Pulmonary artery endothelial cell (primary cell): Measurements from ENCODE around the gene DVL2. TPM values are rescaled to one million over a fixed set of nuclear protein-coding genes. Genes with fewer than 3 reads are reported as not detected.

Experiments
- total RNA-seq: library from RNA; depleted of rRNA; stranded (reverse); fragments of >200 nt; gene quantifications from 2 replicates; pipeline ENCODE4 v1.2.3, GENCODE V29; 2014

DVL2 gene
- total RNA-seq, 1 donor from 2014 or later = 35.2 TPM

Other genes starting within 250 kb of the DVL2 start
- gene ALOX12, start 238.5 kb downstream of the DVL2 start, total RNA-seq = not detected in 2 replicates
- gene RNASEK, start 221.9 kb downstream of the DVL2 start, total RNA-seq = 54.3 and 60.5 TPM in 2 replicates
- 101 and 117 TPM in 2 replicates for gene BCL6B, start 211.5 kb downstream of the DVL2 start, total RNA-seq
- gene SLC16A13, start 198.5 kb downstream of the DVL2 start, total RNA-seq = 0.92 and 1.4 TPM in 2 replicates
- 0.26 and 0.78 TPM in 2 replicates for gene SLC16A11, start 190.4 kb downstream of the DVL2 start, total RNA-seq
- gene CLEC10A, start 154.3 kb downstream of the DVL2 start, total RNA-seq = 0.07 and 0.14 TPM in 2 replicates
- gene ASGR2, start 119.7 kb downstream of the DVL2 start, total RNA-seq = not detected in 2 replicates
- 10.6 and 16.4 TPM in 2 replicates for gene ASGR1, start 55.1 kb downstream of the DVL2 start, total RNA-seq
- 11.3 and 12.5 TPM in 2 replicates for gene DLG4, start 14.7 kb downstream of the DVL2 start, total RNA-seq
- gene ACADVL, start 14.6 kb downstream of the DVL2 start, total RNA-seq = 184 and 219 TPM in 2 replicates
- gene PHF23, start 4.9 kb upstream of the DVL2 start, total RNA-seq = 47.1 and 49.1 TPM in 2 replicates
- gene GABARAP, start 7.9 kb upstream of the DVL2 start, total RNA-seq = 101 and 120 TPM in 2 replicates
- gene CTDNEP1, start 17.2 kb upstream of the DVL2 start, total RNA-seq = 28.8 and 30.7 TPM in 2 replicates
- gene ELP5, start 17.7 kb upstream of the DVL2 start, total RNA-seq = 38.2 and 42.3 TPM in 2 replicates
- gene CLDN7, start 28.0 kb upstream of the DVL2 start, total RNA-seq = 20.7 and 26.8 TPM in 2 replicates
- gene SLC2A4, start 47.2 kb upstream of the DVL2 start, total RNA-seq = 0.07 and 0.11 TPM in 2 replicates
- gene YBX2, start 60.1 kb upstream of the DVL2 start, total RNA-seq = 0.07 and 0.32 TPM in 2 replicates
- 799 and 805 TPM in 2 replicates for gene EIF5A, start 73.1 kb upstream of the DVL2 start, total RNA-seq
- 24.8 and 41.6 TPM in 2 replicates for gene GPS2, start 80.8 kb upstream of the DVL2 start, total RNA-seq
- gene NEURL4, start 94.8 kb upstream of the DVL2 start, total RNA-seq = 14.4 and 28.3 TPM in 2 replicates
- 0.53 TPM in 1 of 2 replicates, not detected in the other for gene ACAP1, start 102.0 kb upstream of the DVL2 start, total RNA-seq
- gene KCTD11, start 117.6 kb upstream of the DVL2 start, total RNA-seq = 2.5 and 4.0 TPM in 2 replicates
- not detected in 2 replicates for gene TMEM95, start 120.6 kb upstream of the DVL2 start, total RNA-seq
- 0.26 and 0.60 TPM in 2 replicates for gene TNK1, start 146.6 kb upstream of the DVL2 start, total RNA-seq
- 17.5 and 18.7 TPM in 2 replicates for gene PLSCR3, start 160.0 kb upstream of the DVL2 start, total RNA-seq
- gene TMEM256, start 169.6 kb upstream of the DVL2 start, total RNA-seq = 56.9 and 189 TPM in 2 replicates
- gene NLGN2, start 173.3 kb upstream of the DVL2 start, total RNA-seq = 1.7 and 2.6 TPM in 2 replicates
- gene SPEM1, start 185.8 kb upstream of the DVL2 start, total RNA-seq = not detected in 2 replicates
- gene SPEM2, start 191.1 kb upstream of the DVL2 start, total RNA-seq = not detected in 2 replicates
- gene SPEM3, start 194.3 kb upstream of the DVL2 start, total RNA-seq = not detected in 2 replicates
- 5.2 and 7.3 TPM in 2 replicates for gene TMEM102, start 200.9 kb upstream of the DVL2 start, total RNA-seq
- gene FGF11, start 205.0 kb upstream of the DVL2 start, total RNA-seq = 0.42 and 0.73 TPM in 2 replicates
- gene CHRNB1, start 210.5 kb upstream of the DVL2 start, total RNA-seq = 7.1 and 7.5 TPM in 2 replicates
- gene ZBTB4, start 245.1 kb upstream of the DVL2 start, total RNA-seq = 10.8 and 11.2 TPM in 2 replicates
- not detected in 2 replicates for gene SLC35G6, start 246.9 kb upstream of the DVL2 start, total RNA-seq
- gene POLR2A, start 249.8 kb upstream of the DVL2 start, total RNA-seq = 65.3 and 93.4 TPM in 2 replicates